Lung (tissue), 12 donors: ENCODE measurements around the gene MAGI2. TPM values are rescaled to one million over a fixed set of nuclear protein-coding genes. Genes with fewer than 3 reads are reported as not detected.
"Not testable (repeated sequence)": the region's sequence is repeated elsewhere in the genome, so short reads cannot be mapped to it uniquely, and the experiment has no call there.

ENCODE experiments used
- ATAC-seq: fragments of 200-7000 bp; cut with Tn5 transposase; one replicate; pipeline ENCODE4 v1.9.1; 2020; ENCODE audit warnings: moderate number of reproducible peaks; ENCODE audit not compliant: insufficient read depth, low FRiP score
- DNase-seq, 3 donors: peaks; one replicate each; pipeline ENCODE4 v3.0.0-alpha.2; 2013 to 2017
- H3K27ac ChIP-seq, 2 donors: one replicate each; pipeline ENCODE4 v1.5.1; 2013; ENCODE audit warnings: mild to moderate bottlenecking in 2 of 2, moderate library complexity in 2 of 2, control low read depth in 1 of 2, inconsistent platforms in 1 of 2, low read depth in 1 of 2, low read length in 1 of 2
- H3K27me3 ChIP-seq, 3 donors: one replicate each; pipeline ENCODE4 v1.5.1; 2013; ENCODE audit warnings: low read length in 2 of 3; ENCODE audit not compliant: control insufficient read depth in 3 of 3, insufficient read depth in 3 of 3
- H3K36me3 ChIP-seq, 4 donors: one replicate each; pipeline ENCODE4 v1.5.1; 2013; ENCODE audit warnings: low read length in 4 of 4, mild to moderate bottlenecking in 1 of 4, moderate library complexity in 1 of 4; ENCODE audit not compliant: control insufficient read depth in 4 of 4, insufficient read depth in 4 of 4
- H3K4me1 ChIP-seq, 5 donors: one replicate each; pipeline ENCODE4 v1.5.1; 2013; ENCODE audit warnings: low read length in 5 of 5, mild to moderate bottlenecking in 2 of 5, moderate library complexity in 1 of 5; ENCODE audit not compliant: control insufficient read depth in 5 of 5, insufficient read depth in 5 of 5
- H3K4me3 ChIP-seq: one replicate; pipeline ENCODE4 v1.5.1; 2013; ENCODE audit warnings: mild to moderate bottlenecking, control low read depth, moderate library complexity
- H3K9ac ChIP-seq, 2 donors: one replicate each; pipeline ENCODE4 v1.5.1; 2013; ENCODE audit warnings: low read length in 2 of 2, control low read depth in 1 of 2; ENCODE audit not compliant: insufficient read depth in 1 of 2
- H3K9me3 ChIP-seq, 4 donors: one replicate each; pipeline ENCODE4 v1.5.1; 2013; ENCODE audit warnings: low read length in 3 of 4, mild to moderate bottlenecking in 1 of 4, moderate library complexity in 1 of 4; ENCODE audit not compliant: control insufficient read depth in 4 of 4, insufficient read depth in 3 of 4
- CTCF ChIP-seq: IDR thresholded peaks from 2 replicates; pipeline ENCODE4 v1.5.1; 2012; ENCODE audit warnings: mild to moderate bottlenecking; ENCODE audit errors: control extremely low read depth, extremely low read depth
- WGBS, 2 donors: extraction: QIAGEN DNeasy Blood & Tissue Kit; methylation state at CpG; one replicate each; pipeline ENCODE4 v1.1.7; 2013; 5-methylcytosine and 5-hydroxymethylcytosine counted together
- polyA plus RNA-seq, 2 donors: library from polyadenylated mRNA; stranded (reverse); fragments of 200-250 nt; gene quantifications; one replicate each; pipeline ENCODE4 v1.2.1, GENCODE V29; 2013
- total RNA-seq, 2 donors: library from RNA; depleted of rRNA in 1 of 2; stranded (reverse); fragments of >200 nt in 1 of 2; gene quantifications; one replicate each; pipeline ENCODE4 v1.2.1, GENCODE V29; 2014 to 2021
- donor health status: control.
- donor health status: control.
- donor health status: Bipolar disorder and iron deficiency.
- donor health status: healthy.
- donor health status: DM: yes; HTN: yes; CAD: no.

MAGI2 gene
- total and polyA plus RNA-seq, 4 donors, result 0.94 to 18.0 (median 5.3) TPM

GRCh38 chr7:79034730-79035129 is 418.7 kb downstream of the MAGI2 start:
- no peak for TF ChIP-seq CTCF

GRCh38 chr7:79019711-79020110 is 433.8 kb downstream of the MAGI2 start:
- 77 to 88% methylated on average over 2 of the region's 2 CpGs for WGBS, 2 donors
- H3K9me3 ChIP-seq, result peaks cover 0 to 16% (median 2%) of the 10 kb centered on the region in 4 donors

More at GRCh38 chr7:79034730-79035129, 418.7 kb downstream of the MAGI2 start:
- peak in 1 of 3 donors; percentile 29 for DNase-seq
- Histone ChIP-seq H3K9ac (no peak overlapping the region), H3K27me3 (no peaks in the 10 kb centered on the region), H3K9me3 (no peaks in the 10 kb centered on the region), H3K4me3 (no peak overlapping the region), H3K4me1 (peaks cover 0 to 16% (median 0%) of the 10 kb centered on the region in 5 donors), H3K27ac (no peak overlapping the region), H3K36me3 (no peaks in the 10 kb centered on the region)
- WGBS, 2 donors, result 68 to 75% methylated on average over 5 of the region's 5 CpGs
- ATAC-seq, result no peak

GRCh38 chr7:79011921-79012320 is 441.5 kb downstream of the MAGI2 start:
- no peak for TF ChIP-seq CTCF
- H3K4me1 ChIP-seq, result peaks cover 0 to 2% (median 0%) of the 10 kb centered on the region in 5 donors
- DNase-seq (no peak), ATAC-seq (no peak)
- no peak overlapping the region for H3K4me3 ChIP-seq
- H3K27me3 ChIP-seq, result no peaks in the 10 kb centered on the region
- H3K36me3 ChIP-seq, result no peaks in the 10 kb centered on the region
- H3K9ac ChIP-seq, result no peak overlapping the region
- WGBS, 2 donors, result 87 to 90% methylated on average over 2 of the region's 2 CpGs
- peaks cover 0 to 5% (median 0%) of the 10 kb centered on the region in 4 donors for H3K9me3 ChIP-seq
- no peak overlapping the region for H3K27ac ChIP-seq

More at GRCh38 chr7:79019711-79020110, 433.8 kb downstream of the MAGI2 start:
- not testable (repeated sequence) for H3K9ac ChIP-seq, H3K27me3 ChIP-seq, H3K36me3 ChIP-seq, ATAC-seq, DNase-seq, H3K4me1 ChIP-seq, H3K27ac ChIP-seq, H3K4me3 ChIP-seq

GRCh38 chr7:79009647-79010046 is 443.8 kb downstream of the MAGI2 start:
- Histone ChIP-seq H3K9me3 (no peaks in the 10 kb centered on the region), H3K27ac (no peak overlapping the region), H3K4me3 (no peak overlapping the region), H3K9ac (no peak overlapping the region), H3K27me3 (no peaks in the 10 kb centered on the region), H3K36me3 (no peaks in the 10 kb centered on the region), H3K4me1 (no peaks in the 10 kb centered on the region)
- no peak for ATAC-seq
- DNase-seq, result no peak
- TF ChIP-seq CTCF, result no peak
